GDM1 (cell line): ENCODE data around the gene MIAT.
"Not testable (repeated sequence)": the region's sequence is repeated elsewhere in the genome, so short reads cannot be mapped to it uniquely, and the experiment has no call there.

Experiments
- DNase-seq: peaks from one replicate; lab custom pipeline; 2025; lab: John Stamatoyannopoulos, UW

The MIAT gene

DNA sequence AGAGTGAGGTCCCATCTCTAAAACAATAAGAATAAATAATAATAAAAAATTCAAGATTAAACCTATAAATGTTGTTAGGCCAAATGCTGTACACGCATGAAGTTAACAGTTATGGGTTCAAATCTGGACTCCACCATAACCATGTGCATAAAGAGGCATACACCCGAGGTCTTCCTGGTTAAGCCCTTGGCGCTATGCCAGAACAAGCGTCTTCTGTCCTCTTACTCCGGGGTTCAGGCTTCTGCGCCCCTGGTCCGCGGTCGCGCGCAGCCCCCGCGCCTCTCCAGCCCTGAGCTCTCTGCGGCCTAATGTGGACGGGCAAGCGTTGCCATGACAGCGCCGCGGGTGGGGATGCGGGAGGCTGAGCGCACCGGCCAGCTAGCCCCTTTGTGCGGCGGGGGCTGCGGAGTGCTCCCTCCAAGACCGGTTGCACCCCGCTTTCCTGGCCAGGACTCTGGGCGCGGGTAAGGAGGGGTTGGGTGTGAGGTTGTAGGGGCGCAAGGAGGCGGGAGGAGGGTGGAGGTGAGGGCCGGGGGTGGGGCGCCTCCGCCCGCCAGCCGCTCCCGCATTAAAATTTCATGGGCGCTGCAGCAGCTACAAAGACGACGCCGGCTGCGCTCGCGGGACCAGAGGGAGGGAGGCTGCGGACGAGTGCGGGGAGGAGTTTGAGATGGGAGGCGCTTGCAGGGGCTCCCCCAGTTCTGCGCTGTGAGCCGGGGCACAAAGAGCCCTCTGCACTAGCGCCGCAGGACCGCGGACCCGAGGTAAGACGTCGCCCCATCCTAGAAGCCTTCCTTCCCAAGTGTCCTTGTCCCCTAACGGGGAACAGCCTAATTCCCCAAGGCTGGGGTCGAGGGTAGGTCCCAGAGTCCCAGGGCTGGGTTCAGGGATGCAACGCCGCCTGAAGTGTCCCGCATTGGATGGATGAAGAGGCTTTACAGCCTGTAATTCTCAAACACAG, at the start of gene MIAT:
TSS of gene MIAT (plus strand) at position 698 of the 961 bp plus-strand sequence.
- no peak for DNase-seq

DNA sequence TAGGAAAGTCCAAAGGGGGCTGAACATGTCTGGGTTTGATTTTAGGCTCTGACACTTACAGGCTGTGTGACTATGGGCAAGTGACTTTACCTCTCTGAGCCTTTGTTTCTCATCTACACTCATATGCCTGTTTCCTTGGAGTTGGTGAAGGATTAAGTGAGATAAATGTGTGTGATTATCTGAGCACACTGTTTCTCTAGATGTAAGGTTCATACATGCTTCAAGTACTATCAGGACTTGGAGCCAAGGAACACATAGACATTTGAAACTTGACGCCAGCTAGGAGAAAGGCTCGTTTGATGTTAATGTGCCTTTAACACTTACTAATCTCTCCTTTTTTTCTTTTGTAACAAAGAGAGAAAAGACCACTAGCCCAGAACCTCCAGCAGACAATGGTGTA, 49.3 kb upstream of the MIAT start:
- no peak for DNase-seq

DNA sequence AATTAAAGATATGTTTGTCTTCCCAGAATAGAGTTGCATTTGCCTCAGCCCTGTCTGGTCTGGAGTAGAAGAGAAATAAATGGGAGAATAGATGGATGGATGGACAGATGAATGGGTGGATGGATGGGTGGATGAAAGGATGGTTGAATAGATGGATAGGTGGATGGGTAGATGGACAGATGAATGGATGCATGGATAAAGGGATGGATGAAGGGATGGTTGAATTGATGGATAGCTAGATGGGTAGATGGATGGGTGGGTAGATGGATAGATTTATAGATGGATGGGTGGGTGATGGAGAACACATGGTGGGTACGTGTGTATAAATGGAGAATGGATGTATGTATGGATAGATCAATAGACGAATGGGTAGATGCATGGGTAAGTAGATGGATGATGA, 48.1 kb upstream of the MIAT start:
- no peak for DNase-seq

DNA sequence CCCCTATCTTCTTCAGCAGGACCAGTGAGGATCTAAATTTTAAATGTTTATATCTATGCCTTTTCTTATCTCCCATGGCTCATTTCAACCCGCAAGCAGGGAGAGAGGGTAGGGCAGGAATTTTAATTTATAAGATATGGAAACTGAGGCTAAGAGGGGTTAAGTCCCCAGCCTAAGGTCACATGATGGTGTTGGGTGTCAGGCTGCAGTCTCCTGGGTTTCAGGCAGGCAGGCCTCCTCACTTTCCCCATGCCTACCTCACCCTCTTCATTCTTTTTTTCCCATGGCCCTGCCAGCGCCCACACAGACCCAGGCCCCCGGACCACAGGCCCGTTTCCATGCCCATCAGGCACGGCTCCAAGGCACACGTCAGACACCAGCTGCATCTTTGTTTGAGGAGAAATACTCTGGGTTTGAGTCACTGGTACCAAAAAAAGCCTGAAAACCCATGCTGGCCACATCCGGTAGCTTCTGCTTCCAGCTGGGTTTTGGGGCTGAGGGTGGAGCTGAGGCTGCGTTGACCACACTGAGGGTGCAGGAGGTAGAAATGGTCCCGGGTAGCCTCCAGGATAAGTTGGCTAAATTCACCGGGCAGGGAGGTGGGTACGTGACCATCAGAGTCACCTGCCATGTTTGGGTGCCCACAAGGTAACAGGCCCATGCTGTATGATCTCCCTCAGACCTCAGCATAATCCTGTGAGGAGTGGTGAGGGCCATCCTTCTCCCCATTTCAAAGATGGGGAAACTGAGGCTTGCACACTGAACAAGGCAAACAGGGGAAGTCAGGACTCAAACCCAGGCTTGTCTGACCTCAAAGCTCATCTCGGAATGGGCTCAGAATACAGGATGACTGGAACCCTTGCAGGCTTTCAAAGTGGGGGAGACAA, 47.1 kb upstream of the MIAT start:
- DNase-seq, result no peak

DNA sequence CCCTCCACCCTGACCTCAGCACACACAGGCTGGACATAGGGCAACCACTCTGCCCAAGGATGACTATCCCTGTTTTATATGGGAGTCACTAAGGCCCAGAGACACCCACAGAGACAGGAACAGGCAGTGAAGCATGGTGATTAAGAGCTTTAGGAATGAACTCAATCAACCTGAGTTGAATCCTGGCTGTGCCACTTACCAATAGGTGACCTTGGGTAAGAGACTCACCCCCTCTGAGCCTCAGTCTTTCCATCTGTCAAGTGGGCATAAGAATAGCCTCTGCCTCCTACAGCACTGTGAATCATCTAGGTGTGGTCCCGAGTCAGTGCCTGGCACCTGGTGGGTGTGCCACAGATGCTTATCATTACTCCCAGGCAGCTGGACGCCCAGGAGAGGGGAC, 46.4 kb upstream of the MIAT start:
- no peak for DNase-seq

DNA sequence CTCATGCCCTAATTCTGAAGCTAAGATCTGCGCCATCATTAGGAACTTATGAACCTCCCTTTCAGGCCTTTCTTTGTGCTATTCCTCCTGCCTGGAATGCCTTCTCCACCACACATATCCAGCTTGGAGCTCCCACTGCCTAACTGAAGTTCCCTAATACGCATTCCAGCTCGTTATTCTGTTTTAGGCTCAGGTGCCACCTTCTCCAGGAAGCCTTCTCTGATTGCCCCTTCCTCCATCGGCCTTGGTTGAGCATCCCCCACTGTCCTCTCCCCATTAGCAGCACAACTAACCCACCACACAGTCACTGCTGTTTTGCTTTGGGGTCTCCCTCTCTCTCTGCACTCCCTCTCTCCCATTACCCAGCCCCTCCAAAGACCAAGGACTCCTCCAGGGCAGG, 44.7 kb upstream of the MIAT start:
- DNase-seq, result no peak

DNA sequence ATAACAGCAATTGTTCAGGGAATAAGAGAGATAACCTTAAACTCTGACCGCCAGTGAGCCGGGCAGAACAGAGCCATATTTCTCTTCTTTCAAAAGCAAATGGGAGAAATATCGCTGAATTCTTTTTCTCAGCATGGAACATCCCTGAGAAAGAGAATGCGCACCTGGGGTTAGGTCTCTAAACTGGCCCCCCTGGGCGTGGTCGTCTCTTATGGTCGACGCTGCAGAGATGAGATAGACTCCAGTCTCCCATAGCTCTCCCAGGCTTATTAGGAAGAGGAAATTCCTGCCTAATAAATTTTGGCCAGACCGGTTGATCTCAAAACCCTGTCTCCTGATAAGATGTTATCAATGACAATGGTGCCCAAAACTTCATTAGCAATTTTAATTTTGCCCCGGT, 43.6 kb upstream of the MIAT start:
- DNase-seq, result not testable (repeated sequence)

DNA sequence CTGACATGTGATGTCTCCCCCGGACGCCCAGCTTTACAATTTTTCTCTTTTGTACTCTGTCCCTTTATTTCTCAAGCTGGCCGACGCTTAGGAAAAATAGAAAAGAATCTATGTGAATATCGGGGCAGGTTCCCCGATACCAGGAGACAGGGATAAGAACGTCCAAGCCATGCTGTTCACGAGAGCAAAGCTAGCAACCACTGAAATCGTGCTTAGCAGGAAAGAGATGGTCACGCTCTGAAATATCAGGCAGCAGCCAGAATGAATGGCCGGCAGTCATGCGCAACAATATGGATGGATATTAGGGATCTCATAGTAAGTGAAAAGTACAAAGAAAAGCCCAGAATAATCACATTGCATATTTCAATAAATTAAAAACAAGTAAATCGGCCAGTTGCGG, 43.1 kb upstream of the MIAT start:
- DNase-seq, result no peak

DNA sequence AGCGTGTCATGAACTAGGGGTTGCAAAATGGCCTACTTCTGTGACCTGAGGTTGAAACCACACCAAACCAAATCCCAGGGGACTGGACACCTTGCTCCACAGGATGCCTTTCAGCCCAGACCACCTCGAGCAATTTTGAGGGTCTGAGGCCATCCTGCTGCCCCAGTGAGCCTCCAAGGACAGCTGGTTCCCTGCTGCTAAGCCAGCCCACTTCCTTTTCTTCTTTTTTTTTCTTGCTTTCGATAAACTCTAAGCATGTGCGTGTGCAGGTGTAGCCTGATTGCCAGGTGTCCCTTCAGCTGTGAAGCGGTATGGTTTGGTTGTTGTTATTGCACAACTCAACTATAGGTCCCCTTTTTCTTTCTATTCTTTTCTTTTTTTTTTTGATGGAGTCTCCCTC, 42.2 kb upstream of the MIAT start:
- no peak for DNase-seq

DNA sequence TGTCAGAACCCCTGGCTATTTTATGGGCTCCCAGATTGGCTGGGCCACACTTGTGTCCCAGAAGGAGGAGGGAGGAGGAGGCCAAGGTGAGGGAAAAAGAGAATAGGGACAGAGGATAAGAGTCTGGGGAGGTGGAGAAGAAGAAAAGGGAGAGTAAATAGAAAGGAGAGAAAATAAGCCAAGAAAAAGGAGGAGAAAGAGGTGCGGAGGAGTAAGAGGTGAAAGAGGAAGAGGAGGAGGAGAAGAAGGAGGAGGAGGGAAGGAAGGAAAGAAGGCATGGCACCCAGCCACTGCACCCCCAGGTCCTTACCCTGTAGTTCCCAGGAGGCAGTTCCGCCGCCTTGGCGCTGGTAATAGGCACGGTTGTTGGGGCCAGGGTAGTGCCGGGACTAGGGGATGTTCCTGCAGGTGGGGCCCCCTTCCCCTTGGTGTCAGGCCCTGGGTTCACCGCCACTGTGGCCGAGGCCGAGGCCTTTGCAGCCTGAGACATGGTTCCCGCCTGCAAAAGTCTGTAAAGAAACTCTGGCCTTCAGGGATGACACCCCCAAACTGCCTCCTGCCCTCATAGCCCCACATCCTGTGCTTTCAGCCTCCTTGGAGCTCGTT, 41.5 kb upstream of the MIAT start:
- no peak for DNase-seq

DNA sequence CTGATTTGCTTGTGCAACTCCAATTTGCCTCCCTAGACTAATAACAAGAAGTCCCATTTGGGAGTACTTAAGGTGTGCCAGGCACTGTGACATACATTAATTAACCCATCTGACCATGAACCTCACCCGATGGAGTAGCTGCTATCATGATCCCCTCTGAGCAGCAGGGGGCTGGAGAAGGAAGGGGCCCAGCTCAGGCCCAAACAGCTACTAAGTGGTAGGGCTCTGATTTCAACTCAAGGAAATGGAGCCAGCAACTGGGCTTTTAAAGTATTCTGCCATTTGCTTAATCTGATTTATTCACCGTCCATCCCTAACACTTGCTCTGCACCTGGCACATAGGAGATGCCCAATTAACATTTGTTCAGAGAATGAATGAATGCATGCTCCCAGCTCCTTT, 40.7 kb upstream of the MIAT start:
- DNase-seq, result no peak

DNA sequence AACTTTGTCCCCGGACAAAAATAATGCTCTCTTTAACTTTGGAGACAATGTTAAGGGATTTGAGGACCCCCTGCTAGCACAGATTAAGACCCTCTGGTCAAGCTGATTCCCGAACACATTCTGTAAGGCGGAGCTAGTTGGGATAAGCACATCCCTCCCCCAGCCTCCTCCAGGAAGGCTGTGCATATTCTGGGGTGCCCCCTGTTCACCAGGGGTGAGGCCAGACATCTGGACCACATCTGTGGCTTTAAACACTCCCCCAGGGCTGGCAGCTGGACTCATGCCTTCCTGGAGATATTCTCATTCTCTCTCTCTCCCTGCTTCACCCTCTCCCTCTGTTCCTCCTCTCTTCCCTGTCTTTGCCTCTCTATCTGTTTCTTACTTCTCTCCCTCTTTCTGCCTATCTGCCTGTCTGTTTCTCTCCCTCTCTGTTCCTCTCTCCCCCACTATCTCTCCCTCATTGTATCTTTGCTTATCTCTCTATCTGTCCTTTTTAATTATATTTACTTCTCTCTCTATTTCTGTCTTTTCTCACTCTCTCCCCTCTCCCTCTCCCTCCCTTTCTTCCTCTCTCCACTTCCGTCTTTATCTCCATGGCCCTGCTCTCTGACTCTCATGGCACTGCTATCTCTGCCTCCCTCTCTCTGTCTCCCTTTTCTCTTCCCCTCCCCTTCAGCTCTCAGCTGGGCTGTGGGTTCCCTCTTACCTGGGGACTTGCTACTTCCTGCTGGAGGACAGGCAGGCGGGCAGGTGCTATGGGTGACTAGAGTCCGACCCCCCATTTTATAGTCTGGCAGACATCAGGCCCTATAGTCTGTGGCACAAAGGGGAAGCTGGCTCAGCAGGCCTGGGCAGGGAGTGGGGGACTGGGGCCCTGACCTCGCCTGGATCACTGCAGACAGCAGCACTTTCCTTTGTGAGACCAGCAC, 39.9 kb upstream of the MIAT start, which contains the start of gene CRYBB1:
TSS of gene CRYBB1 (minus strand) at position 757 of the 929 bp plus-strand sequence. CDS start 1,708 bp downstream, outside the sequence.
- peak; percentile 48 for DNase-seq

DNA sequence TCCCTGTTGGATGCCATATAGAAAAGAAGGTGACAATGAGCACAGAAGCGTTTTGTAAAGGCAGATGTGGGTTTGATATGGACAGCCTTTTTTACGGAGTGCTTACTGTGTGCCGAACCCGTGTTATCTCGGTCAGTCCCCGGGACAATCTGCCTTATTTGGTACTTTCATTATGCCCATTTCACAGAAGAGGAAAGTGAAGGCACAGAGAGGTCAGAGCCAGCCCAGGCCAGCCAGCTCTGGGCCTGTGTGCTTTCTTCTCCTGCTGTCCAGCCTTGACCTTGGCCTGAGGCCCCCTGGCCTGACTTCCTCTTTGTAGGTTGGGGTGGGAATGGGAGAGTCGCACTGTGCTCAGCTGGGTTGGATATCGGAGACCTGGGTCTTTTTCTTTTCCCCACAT, 38.9 kb upstream of the MIAT start:
- no peak for DNase-seq

DNA sequence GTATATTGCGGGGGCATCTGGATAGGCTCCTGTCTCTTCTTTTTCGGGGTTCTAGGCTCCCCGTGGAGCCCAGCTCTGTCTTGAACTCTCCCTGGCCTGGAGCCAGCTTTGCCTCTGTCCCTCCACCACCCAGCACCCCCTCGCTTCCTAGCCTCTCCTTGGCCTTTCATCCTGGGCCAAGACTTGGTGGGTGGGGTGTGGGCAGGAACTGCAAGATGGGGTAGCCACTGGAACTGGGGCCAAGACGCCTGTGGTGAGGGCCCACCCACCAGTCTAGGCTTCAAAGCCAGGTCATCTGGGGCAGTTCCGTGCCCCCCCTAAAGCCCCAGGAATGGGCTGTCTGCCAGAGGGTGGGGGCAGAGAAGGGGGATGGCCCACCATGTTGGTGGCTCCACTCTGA, 37.9 kb upstream of the MIAT start:
- no peak for DNase-seq

DNA sequence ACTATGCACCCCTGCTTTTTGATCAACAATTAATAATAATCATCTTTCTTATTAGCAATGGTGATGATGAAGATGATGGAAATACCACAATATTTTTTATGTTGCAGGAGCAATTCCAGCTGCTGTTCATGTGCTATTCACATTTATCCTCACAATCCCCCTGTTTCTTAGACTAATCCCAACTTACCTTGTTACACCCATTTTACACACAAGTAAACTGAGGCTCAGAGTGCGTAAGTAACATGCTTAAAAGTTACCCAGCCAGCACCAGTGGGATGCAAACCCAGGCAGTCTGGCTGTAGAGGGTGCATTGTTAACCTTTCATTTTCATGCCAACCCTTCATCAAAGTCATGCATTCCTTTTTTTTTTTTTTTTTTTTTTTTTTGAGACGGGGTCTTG, 37.2 kb upstream of the MIAT start:
- no peak for DNase-seq

DNA sequence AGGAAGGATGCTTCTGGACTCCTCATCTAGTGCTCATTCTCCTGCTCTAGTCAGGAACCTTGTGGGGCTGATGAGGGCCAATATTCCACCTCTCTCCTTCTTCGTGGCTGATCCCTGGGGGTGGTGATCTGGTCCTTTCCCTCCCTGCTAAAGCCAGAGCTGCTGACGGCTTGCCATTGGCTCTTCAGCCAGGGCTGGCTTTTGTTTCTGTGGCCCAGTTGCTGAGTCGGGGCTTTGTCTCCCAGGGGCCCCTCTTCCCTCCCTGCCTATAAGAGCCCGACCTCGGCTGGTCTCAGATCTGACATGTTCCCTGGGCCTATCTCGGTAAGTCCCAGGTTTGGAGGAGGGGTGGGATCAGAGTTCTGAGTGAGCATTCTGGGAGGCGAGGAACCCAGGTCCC, 35.7 kb upstream of the MIAT start, which contains the start of gene CRYBA4:
TSS of gene CRYBA4 (plus strand) at position 301 of the 400 bp plus-strand sequence. CDS start 634 bp downstream, outside the sequence.
- DNase-seq, result no peak

DNA sequence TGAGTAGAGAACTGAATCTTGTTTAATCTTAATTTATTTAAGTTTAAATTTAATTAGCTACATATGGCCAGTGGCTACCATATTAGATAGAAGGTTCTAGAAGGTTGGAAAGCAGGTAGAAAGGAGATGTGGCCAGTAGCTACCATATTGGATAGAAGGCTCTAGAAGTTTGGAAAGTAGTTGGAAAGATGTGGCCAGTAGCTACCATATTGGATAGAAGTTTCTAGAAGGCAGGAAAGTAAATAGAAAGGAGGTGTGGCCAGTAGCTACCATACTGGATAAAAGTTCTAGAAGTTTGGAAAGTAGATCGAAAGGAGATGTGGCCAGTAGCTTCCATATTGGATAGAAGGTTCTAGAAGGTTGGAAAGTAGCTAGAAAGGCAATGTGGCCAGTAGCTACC, 33.4 kb upstream of the MIAT start:
- no peak for DNase-seq

DNA sequence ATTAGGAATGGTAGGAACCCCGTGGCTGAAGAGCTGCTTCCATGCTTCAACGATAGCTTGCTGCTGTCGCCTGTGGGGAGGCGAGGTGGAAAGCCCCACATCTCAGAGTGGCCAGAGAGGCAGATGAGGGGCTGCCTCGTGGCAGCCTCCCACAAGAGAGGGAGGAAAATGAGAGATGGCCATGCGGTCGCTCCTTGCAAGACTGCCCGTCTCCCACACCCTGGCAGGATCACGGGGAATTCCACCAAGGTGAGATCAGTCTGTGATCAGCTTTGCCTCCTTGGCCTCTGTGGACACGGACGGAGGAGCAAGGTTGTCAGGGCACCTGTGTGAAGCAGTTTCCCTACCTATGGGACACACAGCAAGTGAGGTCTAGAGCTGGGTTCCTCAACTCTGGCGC, 32.6 kb upstream of the MIAT start:
- no peak for DNase-seq

DNA sequence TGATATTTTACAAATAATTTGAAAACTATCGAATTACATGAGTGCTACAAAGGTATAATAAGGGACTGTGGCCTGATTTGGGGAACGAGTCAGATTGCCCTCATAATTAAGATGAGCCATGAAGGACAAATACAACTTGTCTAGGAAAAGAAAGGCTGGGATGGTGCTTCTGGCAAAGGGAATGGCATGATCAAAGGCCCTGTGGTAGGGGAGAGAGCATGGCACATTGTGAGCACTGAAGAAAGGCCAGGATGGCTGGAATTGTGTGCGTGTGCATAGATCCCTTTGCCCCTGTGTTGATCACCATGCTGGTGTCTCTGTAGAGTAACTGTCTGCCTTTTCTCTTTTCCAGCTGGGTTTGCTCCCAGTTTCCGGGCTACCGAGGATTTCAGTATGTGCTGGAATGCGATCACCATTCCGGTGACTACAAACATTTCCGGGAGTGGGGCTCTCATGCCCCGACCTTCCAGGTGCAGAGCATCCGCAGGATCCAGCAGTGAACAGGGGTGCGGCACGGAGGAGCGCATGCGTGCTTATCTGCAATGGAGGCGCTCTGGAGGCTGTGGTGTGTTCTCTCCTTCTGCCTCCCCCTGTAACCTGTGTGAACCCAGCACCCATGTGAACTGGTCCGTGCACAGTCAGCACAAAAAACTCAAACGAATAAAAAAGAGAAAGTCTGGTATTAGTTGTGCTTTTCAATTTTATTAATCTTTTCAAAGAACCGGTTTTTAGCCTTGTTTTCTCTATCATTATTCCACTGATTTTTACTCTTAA, 27.2 kb upstream of the MIAT start:
- DNase-seq, result no peak

DNA sequence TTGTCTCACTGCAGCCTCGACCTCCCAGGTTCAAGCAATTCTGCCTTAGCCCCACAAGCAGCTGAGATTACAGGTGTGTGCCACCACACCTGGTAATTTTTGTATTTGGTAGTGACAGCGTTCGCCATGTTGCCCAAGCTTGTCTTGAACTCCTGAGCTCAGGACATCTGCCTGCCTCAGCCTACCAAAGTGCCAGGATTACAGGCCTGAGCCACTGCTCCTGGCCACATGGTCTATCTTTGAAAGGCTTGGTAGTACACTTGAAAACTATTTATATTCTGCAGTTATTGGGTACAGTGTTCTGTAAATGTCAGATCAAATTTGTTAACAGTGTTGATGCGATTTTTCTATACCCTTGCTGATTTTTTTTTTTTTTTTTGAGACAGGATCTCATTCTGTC, 26.1 kb upstream of the MIAT start:
- DNase-seq, result no peak
